ENCODE data around the gene MAST2.

DNA sequence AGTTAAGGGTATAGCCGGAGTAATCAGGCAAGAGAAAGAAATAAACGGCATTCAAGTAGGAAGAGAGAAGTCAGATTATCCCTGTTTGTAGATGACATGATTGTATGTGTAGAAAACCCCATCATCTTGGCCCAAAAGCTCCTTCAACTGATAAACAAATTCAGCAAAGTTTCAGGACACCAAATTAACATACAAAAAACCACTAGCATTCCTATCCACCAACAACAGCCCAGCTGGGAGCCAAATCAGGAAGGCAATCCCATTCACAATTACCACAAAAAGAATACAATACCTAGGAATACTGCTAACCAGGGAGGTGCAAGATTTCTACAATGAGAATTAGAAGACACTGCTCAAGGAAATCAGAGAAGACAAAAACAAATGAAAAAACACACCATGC lies 45.3 kb downstream of the MAST2 start:
- no peak for TF ChIP-seq CTCF (IDR thresholded peaks at IDR 0.05)
- no peak for TF ChIP-seq POLR2A (IDR thresholded peaks at IDR 0.05)
